ENCODE measurements around the gene DCAF5.
"Not testable (repeated sequence)": the region's sequence is repeated elsewhere in the genome, so short reads cannot be mapped to it uniquely, and the experiment has no call there.

Gene DCAF5

GRCh38 chr14:69045857-69046475 lies 107.0 kb downstream of the DCAF5 start:
- in situ Hi-C loops (cut with MboI; ENCODE audit: low sequenced_read_pairs) = no loop called here

DNA sequence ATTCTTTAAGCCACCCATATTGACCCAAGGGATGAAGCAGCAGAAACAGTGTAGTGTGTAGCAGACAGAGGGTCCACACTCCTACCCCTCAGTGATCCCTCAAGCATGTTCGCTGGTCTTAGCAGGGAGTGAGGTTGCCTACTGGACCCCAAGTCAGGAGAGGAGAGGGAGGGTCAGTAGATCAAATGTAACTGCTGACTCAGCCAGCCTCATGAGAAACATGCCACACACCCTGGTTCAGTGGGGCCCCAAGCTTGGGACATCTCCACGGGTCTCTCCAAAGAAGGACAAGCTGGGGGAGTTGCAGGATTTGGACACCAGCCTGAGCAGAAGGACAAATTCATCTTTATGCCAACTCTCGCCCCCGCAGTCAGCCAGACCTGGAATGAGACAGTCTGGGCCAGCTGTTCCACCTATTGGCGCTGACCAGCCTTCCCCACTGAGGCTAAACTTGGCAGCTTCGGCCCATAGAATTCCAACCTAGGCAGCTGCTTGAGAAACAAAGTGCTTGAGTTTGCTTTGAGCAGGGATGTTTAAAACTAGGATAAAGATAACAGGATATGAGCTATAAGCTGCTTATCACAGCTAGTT lies 107.9 kb downstream of the DCAF5 start:
- in situ Hi-C loops (cut with MboI; ENCODE audit: low sequenced_read_pairs) = no loop called here

GRCh38 chr14:69044296-69044695 lies 108.6 kb downstream of the DCAF5 start:
- in situ Hi-C loops (cut with MboI; ENCODE audit: low sequenced_read_pairs) = no loop called here

GRCh38 chr14:69043596-69044260 lies 109.2 kb downstream of the DCAF5 start:
- in situ Hi-C loops (cut with MboI; ENCODE audit: low sequenced_read_pairs) = no loop called here

DNA sequence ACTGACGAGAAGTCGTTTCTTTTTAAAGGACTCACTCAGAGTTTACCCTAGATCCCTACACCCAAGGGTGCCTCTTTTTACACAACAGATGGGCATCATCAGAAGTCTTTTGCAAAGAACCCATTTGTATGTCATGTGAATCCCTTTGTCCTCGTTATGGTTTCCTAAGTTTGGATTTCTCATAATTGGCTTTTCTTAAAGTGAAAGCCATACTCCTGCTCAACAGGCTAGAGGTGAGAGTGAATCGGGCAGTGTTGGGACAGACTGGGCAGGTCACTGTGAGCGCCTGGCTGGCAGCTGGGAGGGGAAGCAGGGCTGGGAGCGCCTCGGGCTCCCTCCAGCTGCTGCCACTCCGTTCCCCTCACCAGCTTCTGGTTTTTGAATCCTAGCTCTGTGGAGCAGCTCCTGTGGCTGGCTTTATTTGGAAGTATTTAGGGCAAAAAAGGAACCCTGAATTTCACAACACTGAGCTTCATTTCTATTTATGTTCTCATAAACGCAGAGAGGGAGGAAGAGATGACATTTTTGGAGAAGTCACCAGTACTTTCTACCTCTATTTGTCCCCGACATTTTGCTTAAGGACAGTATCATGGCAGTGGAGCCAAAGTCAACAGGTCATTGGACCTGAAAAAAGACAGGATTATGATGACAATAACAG lies 110.0 kb downstream of the DCAF5 start:
- in situ Hi-C loops (cut with MboI; ENCODE audit: low sequenced_read_pairs) = no loop called here

- in situ Hi-C loops (cut with MboI; ENCODE audit: low sequenced_read_pairs) = no loop called here
These were observed 110.6 kb downstream of the DCAF5 start for GRCh38 chr14:69042299-69042698.

DNA sequence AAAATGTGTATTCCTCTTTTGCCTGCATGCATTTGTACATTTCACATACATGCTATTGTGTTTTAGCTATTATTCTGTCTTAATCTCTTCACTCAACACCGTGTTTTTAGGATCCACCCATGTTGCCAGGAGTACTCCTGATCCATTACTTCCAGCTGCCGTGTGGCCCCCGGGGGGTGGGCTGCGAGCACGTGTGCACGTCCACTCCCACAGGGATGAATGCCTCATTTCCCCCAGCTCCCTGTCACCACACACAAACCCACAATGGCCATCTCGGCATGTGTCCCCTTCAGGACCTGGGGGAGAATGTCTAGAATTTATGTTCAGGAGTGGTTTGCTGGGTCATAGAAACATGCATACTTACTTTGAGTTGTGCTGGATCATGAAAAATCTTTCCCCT lies 111.1 kb downstream of the DCAF5 start:
- in situ Hi-C loops (cut with MboI; ENCODE audit: low sequenced_read_pairs) = no loop called here

- in situ Hi-C loops (cut with MboI; ENCODE audit: low sequenced_read_pairs) = no loop called here
These were observed 112.6 kb downstream of the DCAF5 start for GRCh38 chr14:69040353-69040752.

DNA sequence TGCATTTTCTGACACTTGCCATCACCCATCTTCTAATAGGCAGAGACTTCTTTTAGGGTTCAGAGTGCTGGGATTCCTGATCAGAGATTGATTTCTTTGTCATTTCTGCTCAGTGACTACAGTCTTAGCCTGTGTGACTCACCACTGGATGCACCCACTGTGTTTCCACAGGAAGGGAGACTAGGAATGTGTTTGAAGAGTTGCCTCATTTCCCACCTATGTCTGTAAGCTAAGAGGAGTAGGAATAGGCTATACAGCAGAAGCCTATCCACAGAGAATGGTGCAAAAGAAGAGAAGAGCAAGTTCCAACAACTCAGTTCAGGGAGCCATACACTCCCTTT lies 113.7 kb downstream of the DCAF5 start:
- in situ Hi-C loops (cut with MboI; ENCODE audit: low sequenced_read_pairs) = no loop called here

GRCh38 chr14:69038455-69039287 lies 114.2 kb downstream of the DCAF5 start:
- in situ Hi-C loops (cut with MboI; ENCODE audit: low sequenced_read_pairs) = no loop called here

- in situ Hi-C loops (cut with MboI; ENCODE audit: low sequenced_read_pairs) = no loop called here
These were observed 115.0 kb downstream of the DCAF5 start for GRCh38 chr14:69037790-69038454.

DNA sequence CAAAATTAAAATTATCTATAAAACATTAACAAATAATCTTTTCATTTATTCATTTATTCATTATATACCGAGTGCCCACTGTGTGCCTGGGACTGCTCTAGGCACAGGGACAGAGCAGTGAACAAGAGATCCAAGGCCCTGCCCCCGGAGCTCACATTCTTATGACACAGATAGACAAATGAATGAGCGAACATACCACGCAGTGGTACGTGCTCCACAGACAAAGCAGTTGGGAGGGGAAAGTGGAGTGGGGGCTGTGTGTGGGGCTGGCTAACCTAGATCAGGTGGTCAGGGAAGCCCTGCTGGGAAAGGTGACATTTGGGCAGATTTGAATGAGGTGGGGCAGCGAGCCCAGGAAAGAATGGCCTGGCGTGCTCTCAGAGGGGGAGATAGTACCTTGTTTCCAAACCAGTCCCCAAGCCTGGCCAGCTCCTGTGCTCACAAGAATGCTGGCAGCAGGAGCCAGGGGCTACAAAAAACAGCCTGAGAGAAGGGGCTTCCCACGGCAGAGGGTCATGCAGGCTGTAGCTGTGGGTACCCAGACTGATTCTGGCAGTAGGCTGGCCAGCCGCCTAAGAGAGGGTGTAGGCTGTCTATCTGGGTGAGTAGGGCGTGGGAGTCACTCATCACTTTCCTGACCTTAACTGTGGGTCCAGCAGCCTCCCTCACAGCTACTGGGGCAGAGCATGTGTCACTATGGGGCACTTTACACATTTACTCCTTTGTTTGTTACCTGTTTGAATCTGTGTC lies 116.0 kb downstream of the DCAF5 start:
- in situ Hi-C loops (cut with MboI; ENCODE audit: low sequenced_read_pairs) = no loop called here

- in situ Hi-C loops (cut with MboI; ENCODE audit: low sequenced_read_pairs) = no loop called here
These were observed 118.2 kb downstream of the DCAF5 start for GRCh38 chr14:69034612-69035262.

DNA sequence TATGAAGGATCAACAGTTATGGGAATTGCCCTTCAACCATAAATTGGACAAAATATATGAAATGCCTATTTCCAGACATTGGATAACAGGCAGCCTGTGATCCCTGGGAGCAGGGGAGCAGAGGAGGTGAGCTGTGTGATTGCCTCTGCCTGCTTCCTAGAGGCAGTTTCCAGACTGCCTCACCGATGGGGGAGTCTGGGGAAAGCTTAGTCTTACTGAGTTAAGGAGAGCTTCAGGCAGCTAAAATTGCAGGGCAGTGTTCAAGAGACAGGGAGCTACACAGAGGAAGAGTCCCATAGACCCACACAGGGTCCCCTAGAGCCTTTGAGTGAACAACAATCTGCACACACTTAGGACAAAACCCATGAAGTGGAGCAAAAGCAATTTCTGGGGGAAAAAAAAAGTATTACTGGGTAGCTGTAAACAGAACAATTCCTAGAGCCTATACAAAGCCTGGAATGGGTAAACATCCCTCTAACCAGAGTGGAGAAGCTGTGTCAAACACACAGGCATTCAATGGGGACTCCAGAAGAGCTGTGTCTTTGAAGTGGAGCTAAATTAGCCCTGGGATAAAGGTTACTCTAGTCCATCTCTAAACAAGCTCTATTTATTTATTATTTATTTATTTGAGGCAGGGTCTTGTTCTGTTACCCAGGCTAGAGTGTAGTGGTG lies 125.5 kb downstream of the DCAF5 start:
- in situ Hi-C loops (cut with MboI; ENCODE audit: low sequenced_read_pairs) = no loop called here

DNA sequence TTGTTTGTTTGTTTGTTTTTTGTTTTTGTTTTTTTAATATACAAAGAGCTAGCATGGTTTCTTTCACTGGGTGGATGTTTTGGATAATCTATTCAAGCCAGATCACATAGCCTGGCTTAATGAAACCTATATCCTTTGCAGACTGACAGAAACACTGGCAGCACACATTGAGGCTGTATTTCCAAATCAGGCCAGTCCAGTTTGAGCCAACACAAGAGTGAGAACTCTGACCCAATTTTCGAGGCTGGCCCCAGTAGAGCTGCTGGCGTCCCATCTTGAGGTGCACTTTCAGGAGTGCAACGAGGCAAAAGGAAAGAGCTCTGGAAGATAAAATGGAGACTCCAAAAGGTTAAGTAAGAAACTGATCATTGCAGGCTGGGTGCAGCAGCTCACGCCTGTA lies 129.9 kb downstream of the DCAF5 start:
- in situ Hi-C loops (cut with MboI; ENCODE audit: low sequenced_read_pairs) = no loop called here

DNA sequence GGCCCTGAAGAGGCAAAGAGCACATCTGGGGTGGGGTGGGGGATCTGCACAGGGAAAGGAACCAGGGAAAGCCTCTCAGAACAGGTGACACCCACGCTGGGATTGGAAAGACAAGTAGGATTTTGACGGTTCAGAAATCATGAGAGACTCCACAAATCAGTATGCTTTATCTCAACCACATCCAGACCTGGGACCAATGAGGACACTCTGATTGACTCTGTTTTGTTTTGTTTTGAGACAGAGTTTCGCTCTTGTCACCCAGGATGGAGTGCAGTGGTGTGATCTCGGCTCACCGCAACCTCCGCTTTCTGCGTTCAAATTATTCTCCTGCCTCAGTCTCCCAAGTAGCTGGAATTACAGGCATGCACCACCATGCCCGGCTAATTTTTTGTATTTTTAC lies 130.8 kb downstream of the DCAF5 start:
- in situ Hi-C loops (cut with MboI; ENCODE audit: low sequenced_read_pairs) = not testable (repeated sequence)

GRCh38 chr14:69017706-69018105 lies 135.2 kb downstream of the DCAF5 start:
- in situ Hi-C loops (cut with MboI; ENCODE audit: low sequenced_read_pairs) = no loop called here

- in situ Hi-C loops (cut with MboI; ENCODE audit: low sequenced_read_pairs) = no loop called here
These were observed 138.1 kb downstream of the DCAF5 start for GRCh38 chr14:69014829-69015259.
